HEK293 (cell line): Measurements from ENCODE around the gene NEAT1.

ENCODE experiments used
- CTCF ChIA-PET: fragments of 350-600 bp; formaldehyde crosslinking; extraction: SDS; loops from one replicate; lab custom pipeline; 2021; ENCODE audit warnings: antibody characterized with exemption; lab: Yijun Ruan, JAX
- POLR2A ChIA-PET: fragments of 300-600 bp; formaldehyde crosslinking; extraction: SDS; loops from one replicate; lab custom pipeline; 2020; ENCODE audit warnings: antibody characterized with exemption, inconsistent platforms; lab: Yijun Ruan, JAX
- H3K27ac ChIP-seq: fragments of 200-500 bp; sonication (Bioruptor generic); 2 replicates; pipeline ENCODE4 v1.5.1; 2014; ENCODE audit warnings: low read depth, low read length, control low read depth, inconsistent platforms; ENCODE audit errors: extremely low read depth
- H3K36me3 ChIP-seq, 2 experiments: fragments of 200-500 bp in 1 of 2; sonication (Bioruptor generic) in 1 of 2; 1 replicate in 1 of 2; 2 replicates in 1 of 2; pipeline ENCODE4 v1.5.1; 2014 to 2017; ENCODE audit warnings: inconsistent platforms in 2 of 2, low read length in 2 of 2; ENCODE audit not compliant: control insufficient read depth in 2 of 2, insufficient read depth in 1 of 2
- H3K4me1 ChIP-seq: fragments of 200-500 bp; sonication (Bioruptor generic); 2 replicates; pipeline ENCODE4 v1.5.1; 2014; ENCODE audit warnings: mild to moderate bottlenecking, low read length, inconsistent platforms; ENCODE audit not compliant: control insufficient read depth, insufficient read depth
- H3K4me3 ChIP-seq: 2 replicates; pipeline ENCODE4 v1.5.1; 2011; ENCODE audit warnings: low read depth, mild to moderate bottlenecking, control low read depth, low read length, moderate library complexity
- H3K9me3 ChIP-seq: fragments of 200-500 bp; sonication (Bioruptor generic); 2 replicates; pipeline ENCODE4 v1.5.1; 2014; ENCODE audit warnings: low read depth, low read length, inconsistent platforms; ENCODE audit not compliant: control insufficient read depth, insufficient read depth
- HOXD13 ChIP-seq: sonication (generic); formaldehyde crosslinking; IDR thresholded peaks from 2 replicates; pipeline ENCODE4 v1.8.0; 2022; ENCODE audit warnings: missing genetic modification reagents, borderline replicate concordance
- KLF1 ChIP-seq: fragments of 450-650 bp; formaldehyde crosslinking; IDR thresholded peaks from 2 replicates; pipeline ENCODE4 v1.5.1; 2016; ENCODE audit warnings: missing biosample characterization, missing genetic modification characterization
- KLF9 ChIP-seq: fragments of 450-650 bp; formaldehyde crosslinking; IDR thresholded peaks from 2 replicates; pipeline ENCODE4 v1.5.1; 2016; ENCODE audit warnings: missing biosample characterization, missing genetic modification characterization, low read depth
- MEIS1 ChIP-seq: sonication (generic); formaldehyde crosslinking; IDR thresholded peaks from 2 replicates; pipeline ENCODE4 v1.8.1; 2022; ENCODE audit warnings: missing genetic modification reagents, mild to moderate bottlenecking, borderline replicate concordance
- RBAK ChIP-seq: fragments of 450-650 bp; formaldehyde crosslinking; IDR thresholded peaks from 2 replicates; pipeline ENCODE4 v1.5.1; 2016; ENCODE audit warnings: missing biosample characterization, missing genetic modification characterization
- SETDB1 ChIP-seq: IDR thresholded peaks from one replicate; pipeline ENCODE4 v1.6.1; 2017; ENCODE audit warnings: mild to moderate bottlenecking, low read length, moderate library complexity, mixed read lengths; ENCODE audit not compliant: insufficient read length
- ZBTB7A ChIP-seq: fragments of 450-650 bp; formaldehyde crosslinking; IDR thresholded peaks from 2 replicates; pipeline ENCODE4 v1.5.1; 2016; ENCODE audit warnings: low read depth, missing biosample characterization, missing genetic modification characterization
- ZNF202 ChIP-seq: fragments of 450-650 bp; formaldehyde crosslinking; IDR thresholded peaks from 2 replicates; pipeline ENCODE4 v1.5.1; 2016; ENCODE audit warnings: missing biosample characterization, missing genetic modification characterization, borderline replicate concordance
- ZNF23 ChIP-seq: fragments of 450-650 bp; formaldehyde crosslinking; IDR thresholded peaks from 2 replicates; pipeline ENCODE4 v1.5.1; 2016; ENCODE audit warnings: missing biosample characterization, missing genetic modification characterization, borderline replicate concordance
- ZNF629 ChIP-seq: fragments of 450-650 bp; formaldehyde crosslinking; IDR thresholded peaks from 2 replicates; pipeline ENCODE4 v1.5.1; 2017; ENCODE audit warnings: missing biosample characterization, missing genetic modification characterization
- ZNF777 ChIP-seq: fragments of 450-650 bp; formaldehyde crosslinking; IDR thresholded peaks from 2 replicates; pipeline ENCODE4 v1.5.1; 2017; ENCODE audit warnings: missing biosample characterization, missing genetic modification characterization, borderline replicate concordance
- ZXDB ChIP-seq: fragments of 450-650 bp; formaldehyde crosslinking; IDR thresholded peaks from 2 replicates; pipeline ENCODE4 v1.5.1; 2016; ENCODE audit warnings: missing biosample characterization, missing genetic modification characterization
- TF ChIP-seq, protein P1 (sequence below): fragments of 450-650 bp; formaldehyde crosslinking; IDR thresholded peaks from 2 replicates; pipeline ENCODE4 v1.5.1; 2016; ENCODE audit warnings: missing biosample characterization, missing genetic modification characterization, borderline replicate concordance
- TF ChIP-seq, protein P2 (sequence below): fragments of 450-650 bp; IDR thresholded peaks from 2 replicates; pipeline ENCODE4 v1.5.1; 2018; ENCODE audit warnings: missing biosample characterization, missing genetic modification characterization
- TF ChIP-seq, protein P3 (sequence below): fragments of 450-650 bp; formaldehyde crosslinking; IDR thresholded peaks from 2 replicates; pipeline ENCODE4 v1.5.1; 2016; ENCODE audit warnings: missing biosample characterization, missing genetic modification characterization
- TF ChIP-seq, protein P4 (sequence below): fragments of 450-650 bp; formaldehyde crosslinking; IDR thresholded peaks from 2 replicates; pipeline ENCODE4 v1.5.1; 2016; ENCODE audit warnings: missing biosample characterization, missing genetic modification characterization
- TF ChIP-seq, protein P5 (sequence below): fragments of 450-650 bp; formaldehyde crosslinking; conservative IDR thresholded peaks from 2 replicates; pipeline ENCODE4 v1.5.1; 2016; ENCODE audit warnings: low read depth, missing biosample characterization, missing genetic modification characterization
- TF ChIP-seq, protein P6 (sequence below): fragments of 450-650 bp; formaldehyde crosslinking; IDR thresholded peaks from 2 replicates; pipeline ENCODE4; 2016; ENCODE audit warnings: missing biosample characterization, missing genetic modification characterization

The NEAT1 gene

DNA sequence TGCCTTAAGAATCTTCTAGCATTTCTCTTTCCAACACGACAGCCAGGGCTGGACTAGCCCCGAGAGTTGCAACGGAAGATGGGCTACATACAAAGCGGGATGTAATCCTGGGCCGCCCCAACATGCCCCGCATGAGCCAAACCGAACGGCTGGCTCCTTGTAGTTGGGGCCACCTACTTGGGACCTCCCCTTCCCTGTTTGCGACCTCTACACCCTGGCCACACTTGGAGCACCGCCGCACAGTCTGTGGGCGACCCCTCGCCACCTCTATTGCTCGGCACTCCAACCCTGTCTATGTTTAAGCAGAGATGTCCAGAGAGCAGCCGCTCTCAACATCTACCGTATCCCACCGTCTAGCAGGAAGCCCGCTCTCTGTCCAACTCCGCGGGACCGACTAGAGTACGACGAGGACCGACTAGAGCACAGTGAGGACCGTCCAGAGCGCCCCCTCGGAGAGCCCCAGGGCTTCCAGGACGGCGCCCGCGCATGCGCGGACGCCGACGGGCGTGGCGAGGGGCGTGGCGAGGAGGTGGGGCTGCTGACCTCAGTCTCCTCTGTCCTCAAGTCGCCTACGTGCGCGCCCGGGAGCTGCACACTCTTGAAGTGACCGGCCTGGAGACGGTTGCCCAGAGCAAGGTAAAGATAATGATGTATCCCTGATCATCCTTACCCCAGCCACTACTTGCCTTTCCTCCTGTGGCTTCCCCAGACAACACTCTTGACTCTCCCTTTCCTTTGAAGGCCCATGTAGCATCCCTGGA lies 32.3 kb downstream of the NEAT1 start:
- POLR2A ChIA-PET, result interaction anchor here (1.3 to 1.9 kb wide), 3 partner anchors 8 to 45 kb away, joined by 5 to 9 read pairs (median 6); partner anchors contain the start of gene MALAT1
- CTCF ChIA-PET, result no interaction called here
- TF ChIP-seq SETDB1 (no peak), HOXD13 (CRISPR knock-in tag) (no peak), ZBTB7A (no peak), ZNF629 (no peak), ZNF777 (no peak), KLF9 (no peak), ZXDB (tag by site-specific recombination) (no peak), KLF1 (tag by site-specific recombination) (no peak), RBAK (no peak)
- TF ChIP-seq, protein P1, sequence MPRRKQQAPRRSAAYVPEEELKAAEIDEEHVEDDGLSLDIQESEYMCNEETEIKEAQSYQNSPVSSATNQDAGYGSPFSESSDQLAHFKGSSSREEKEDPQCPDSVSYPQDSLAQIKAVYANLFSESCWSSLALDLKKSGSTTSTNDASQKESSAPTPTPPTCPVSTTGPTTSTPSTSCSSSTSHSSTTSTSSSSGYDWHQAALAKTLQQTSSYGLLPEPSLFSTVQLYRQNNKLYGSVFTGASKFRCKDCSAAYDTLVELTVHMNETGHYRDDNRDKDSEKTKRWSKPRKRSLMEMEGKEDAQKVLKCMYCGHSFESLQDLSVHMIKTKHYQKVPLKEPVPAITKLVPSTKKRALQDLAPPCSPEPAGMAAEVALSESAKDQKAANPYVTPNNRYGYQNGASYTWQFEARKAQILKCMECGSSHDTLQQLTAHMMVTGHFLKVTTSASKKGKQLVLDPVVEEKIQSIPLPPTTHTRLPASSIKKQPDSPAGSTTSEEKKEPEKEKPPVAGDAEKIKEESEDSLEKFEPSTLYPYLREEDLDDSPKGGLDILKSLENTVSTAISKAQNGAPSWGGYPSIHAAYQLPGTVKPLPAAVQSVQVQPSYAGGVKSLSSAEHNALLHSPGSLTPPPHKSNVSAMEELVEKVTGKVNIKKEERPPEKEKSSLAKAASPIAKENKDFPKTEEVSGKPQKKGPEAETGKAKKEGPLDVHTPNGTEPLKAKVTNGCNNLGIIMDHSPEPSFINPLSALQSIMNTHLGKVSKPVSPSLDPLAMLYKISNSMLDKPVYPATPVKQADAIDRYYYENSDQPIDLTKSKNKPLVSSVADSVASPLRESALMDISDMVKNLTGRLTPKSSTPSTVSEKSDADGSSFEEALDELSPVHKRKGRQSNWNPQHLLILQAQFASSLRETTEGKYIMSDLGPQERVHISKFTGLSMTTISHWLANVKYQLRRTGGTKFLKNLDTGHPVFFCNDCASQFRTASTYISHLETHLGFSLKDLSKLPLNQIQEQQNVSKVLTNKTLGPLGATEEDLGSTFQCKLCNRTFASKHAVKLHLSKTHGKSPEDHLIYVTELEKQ (tag by site-specific recombination), result no peak
- TF ChIP-seq, protein P2, sequence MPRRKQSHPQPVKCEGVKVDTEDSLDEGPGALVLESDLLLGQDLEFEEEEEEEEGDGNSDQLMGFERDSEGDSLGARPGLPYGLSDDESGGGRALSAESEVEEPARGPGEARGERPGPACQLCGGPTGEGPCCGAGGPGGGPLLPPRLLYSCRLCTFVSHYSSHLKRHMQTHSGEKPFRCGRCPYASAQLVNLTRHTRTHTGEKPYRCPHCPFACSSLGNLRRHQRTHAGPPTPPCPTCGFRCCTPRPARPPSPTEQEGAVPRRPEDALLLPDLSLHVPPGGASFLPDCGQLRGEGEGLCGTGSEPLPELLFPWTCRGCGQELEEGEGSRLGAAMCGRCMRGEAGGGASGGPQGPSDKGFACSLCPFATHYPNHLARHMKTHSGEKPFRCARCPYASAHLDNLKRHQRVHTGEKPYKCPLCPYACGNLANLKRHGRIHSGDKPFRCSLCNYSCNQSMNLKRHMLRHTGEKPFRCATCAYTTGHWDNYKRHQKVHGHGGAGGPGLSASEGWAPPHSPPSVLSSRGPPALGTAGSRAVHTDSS (tag by site-specific recombination), result no peak
- TF ChIP-seq, protein P3, sequence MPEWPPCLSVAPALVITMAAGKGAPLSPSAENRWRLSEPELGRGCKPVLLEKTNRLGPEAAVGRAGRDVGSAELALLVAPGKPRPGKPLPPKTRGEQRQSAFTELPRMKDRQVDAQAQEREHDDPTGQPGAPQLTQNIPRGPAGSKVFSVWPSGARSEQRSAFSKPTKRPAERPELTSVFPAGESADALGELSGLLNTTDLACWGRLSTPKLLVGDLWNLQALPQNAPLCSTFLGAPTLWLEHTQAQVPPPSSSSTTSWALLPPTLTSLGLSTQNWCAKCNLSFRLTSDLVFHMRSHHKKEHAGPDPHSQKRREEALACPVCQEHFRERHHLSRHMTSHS, result no peak
- TF ChIP-seq, protein P4, sequence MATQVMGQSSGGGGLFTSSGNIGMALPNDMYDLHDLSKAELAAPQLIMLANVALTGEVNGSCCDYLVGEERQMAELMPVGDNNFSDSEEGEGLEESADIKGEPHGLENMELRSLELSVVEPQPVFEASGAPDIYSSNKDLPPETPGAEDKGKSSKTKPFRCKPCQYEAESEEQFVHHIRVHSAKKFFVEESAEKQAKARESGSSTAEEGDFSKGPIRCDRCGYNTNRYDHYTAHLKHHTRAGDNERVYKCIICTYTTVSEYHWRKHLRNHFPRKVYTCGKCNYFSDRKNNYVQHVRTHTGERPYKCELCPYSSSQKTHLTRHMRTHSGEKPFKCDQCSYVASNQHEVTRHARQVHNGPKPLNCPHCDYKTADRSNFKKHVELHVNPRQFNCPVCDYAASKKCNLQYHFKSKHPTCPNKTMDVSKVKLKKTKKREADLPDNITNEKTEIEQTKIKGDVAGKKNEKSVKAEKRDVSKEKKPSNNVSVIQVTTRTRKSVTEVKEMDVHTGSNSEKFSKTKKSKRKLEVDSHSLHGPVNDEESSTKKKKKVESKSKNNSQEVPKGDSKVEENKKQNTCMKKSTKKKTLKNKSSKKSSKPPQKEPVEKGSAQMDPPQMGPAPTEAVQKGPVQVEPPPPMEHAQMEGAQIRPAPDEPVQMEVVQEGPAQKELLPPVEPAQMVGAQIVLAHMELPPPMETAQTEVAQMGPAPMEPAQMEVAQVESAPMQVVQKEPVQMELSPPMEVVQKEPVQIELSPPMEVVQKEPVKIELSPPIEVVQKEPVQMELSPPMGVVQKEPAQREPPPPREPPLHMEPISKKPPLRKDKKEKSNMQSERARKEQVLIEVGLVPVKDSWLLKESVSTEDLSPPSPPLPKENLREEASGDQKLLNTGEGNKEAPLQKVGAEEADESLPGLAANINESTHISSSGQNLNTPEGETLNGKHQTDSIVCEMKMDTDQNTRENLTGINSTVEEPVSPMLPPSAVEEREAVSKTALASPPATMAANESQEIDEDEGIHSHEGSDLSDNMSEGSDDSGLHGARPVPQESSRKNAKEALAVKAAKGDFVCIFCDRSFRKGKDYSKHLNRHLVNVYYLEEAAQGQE (tag by site-specific recombination), result no peak
- H3K36me3 ChIP-seq, result no peaks in the 10 kb centered on the region
- H3K4me3 ChIP-seq, result no peak overlapping the region
- no peak overlapping the region for H3K27ac ChIP-seq
- no peaks in the 10 kb centered on the region for H3K9me3 ChIP-seq
- no peaks in the 10 kb centered on the region for H3K4me1 ChIP-seq

DNA sequence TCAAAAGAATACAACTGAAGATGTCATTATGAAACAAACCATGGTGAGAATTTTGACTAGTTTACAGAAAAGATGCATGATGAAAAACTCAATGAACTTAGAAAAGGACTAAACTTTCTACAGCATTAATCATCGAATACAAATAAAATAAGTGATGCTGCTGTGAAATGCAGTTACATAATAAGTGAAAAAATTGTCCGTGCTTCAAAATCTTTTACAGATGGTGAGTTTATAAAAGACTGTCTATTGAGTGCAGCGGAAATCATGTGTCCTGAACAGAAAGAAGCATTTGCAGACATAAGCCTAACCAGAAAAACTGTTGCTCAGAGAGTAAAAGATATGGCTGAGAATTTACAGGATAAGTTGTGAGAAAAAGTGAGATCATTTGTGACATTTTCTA lies 33.8 kb downstream of the NEAT1 start:
- POLR2A ChIA-PET, result interaction anchor here (1.3 to 1.9 kb wide), 2 partner anchors 31 to 43 kb away, joined by 5 to 9 read pairs; partner anchors contain the start of gene MALAT1
- H3K36me3 ChIP-seq, result no peaks in the 10 kb centered on the region
- no peaks in the 10 kb centered on the region for H3K9me3 ChIP-seq
- no peak overlapping the region for H3K4me3 ChIP-seq
- H3K27ac ChIP-seq, result no peak overlapping the region
- H3K4me1 ChIP-seq, result no peaks in the 10 kb centered on the region
- CTCF ChIA-PET, result no interaction called here
- no peak for TF ChIP-seq ZNF202
- TF ChIP-seq, protein P5, sequence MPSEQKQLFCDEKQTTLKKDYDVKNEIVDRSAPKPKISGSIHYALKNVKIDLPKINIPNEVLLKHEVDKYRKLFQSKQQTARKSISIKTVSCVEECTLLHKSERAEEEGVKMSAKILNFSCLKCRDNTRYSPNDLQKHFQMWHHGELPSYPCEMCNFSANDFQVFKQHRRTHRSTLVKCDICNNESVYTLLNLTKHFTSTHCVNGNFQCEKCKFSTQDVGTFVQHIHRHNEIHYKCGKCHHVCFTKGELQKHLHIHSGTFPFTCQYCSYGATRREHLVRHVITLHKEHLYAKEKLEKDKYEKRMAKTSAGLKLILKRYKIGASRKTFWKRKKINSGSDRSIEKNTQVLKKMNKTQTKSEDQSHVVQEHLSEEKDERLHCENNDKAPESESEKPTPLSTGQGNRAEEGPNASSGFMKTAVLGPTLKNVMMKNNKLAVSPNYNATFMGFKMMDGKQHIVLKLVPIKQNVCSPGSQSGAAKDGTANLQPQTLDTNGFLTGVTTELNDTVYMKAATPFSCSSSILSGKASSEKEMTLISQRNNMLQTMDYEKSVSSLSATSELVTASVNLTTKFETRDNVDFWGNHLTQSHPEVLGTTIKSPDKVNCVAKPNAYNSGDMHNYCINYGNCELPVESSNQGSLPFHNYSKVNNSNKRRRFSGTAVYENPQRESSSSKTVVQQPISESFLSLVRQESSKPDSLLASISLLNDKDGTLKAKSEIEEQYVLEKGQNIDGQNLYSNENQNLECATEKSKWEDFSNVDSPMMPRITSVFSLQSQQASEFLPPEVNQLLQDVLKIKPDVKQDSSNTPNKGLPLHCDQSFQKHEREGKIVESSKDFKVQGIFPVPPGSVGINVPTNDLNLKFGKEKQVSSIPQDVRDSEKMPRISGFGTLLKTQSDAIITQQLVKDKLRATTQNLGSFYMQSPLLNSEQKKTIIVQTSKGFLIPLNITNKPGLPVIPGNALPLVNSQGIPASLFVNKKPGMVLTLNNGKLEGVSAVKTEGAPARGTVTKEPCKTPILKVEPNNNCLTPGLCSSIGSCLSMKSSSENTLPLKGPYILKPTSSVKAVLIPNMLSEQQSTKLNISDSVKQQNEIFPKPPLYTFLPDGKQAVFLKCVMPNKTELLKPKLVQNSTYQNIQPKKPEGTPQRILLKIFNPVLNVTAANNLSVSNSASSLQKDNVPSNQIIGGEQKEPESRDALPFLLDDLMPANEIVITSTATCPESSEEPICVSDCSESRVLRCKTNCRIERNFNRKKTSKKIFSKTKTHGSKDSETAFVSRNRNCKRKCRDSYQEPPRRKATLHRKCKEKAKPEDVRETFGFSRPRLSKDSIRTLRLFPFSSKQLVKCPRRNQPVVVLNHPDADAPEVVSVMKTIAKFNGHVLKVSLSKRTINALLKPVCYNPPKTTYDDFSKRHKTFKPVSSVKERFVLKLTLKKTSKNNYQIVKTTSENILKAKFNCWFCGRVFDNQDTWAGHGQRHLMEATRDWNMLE (tag by site-specific recombination), result no peak
- TF ChIP-seq ZNF23 (tag by site-specific recombination), result no peak
- TF ChIP-seq, protein P6, sequence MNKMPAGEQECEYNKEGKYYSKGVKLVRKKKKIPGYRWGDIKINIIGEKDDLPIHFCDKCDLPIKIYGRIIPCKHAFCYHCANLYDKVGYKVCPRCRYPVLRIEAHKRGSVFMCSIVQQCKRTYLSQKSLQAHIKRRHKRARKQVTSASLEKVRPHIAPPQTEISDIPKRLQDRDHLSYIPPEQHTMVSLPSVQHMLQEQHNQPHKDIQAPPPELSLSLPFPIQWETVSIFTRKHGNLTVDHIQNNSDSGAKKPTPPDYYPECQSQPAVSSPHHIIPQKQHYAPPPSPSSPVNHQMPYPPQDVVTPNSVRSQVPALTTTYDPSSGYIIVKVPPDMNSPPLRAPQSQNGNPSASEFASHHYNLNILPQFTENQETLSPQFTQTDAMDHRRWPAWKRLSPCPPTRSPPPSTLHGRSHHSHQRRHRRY, result no peak
- TF ChIP-seq MEIS1 (CRISPR knock-in tag), result no peak
